Right lobe of liver (tissue), 6 donors: Measurements from ENCODE around the gene SPEM1. TPM values are rescaled to one million over a fixed set of nuclear protein-coding genes. Genes with fewer than 3 reads are reported as not detected.

Experiments
- ATAC-seq, 4 donors: fragments of 200-7000 bp; cut with Tn5 transposase; one replicate each; pipeline ENCODE4 v1.9.1; 2020; ENCODE audit warnings: mild to moderate bottlenecking in 4 of 4, moderate library complexity in 4 of 4
- DNase-seq, 3 donors: peaks; one replicate each; pipeline ENCODE4 v3.0.0-alpha.2; 2020
- H3K27ac ChIP-seq, 3 donors: fragments of 200-600 bp; one replicate each; pipeline ENCODE4 v1.8.0; 2022
- H3K27me3 ChIP-seq, 2 donors: fragments of 200-600 bp; one replicate each; pipeline ENCODE4 v1.8.0; 2022
- H3K36me3 ChIP-seq, 4 donors: fragments of 200-600 bp; sonication (generic) in 1 of 4; one replicate each; pipeline versions ENCODE4 v1.5.1 to v1.8.0; 2017 to 2022; ENCODE audit warnings: control low read depth in 1 of 4
- H3K4me1 ChIP-seq, 4 donors: fragments of 200-600 bp; sonication (generic) in 1 of 4; one replicate each; pipeline versions ENCODE4 v1.5.1 to v1.8.0; 2017 to 2022; ENCODE audit warnings: control low read depth in 1 of 4
- H3K4me3 ChIP-seq, 3 donors: fragments of 200-600 bp; one replicate each; pipeline ENCODE4 v1.8.0; 2022
- H3K9me3 ChIP-seq, 4 donors: fragments of 200-600 bp; sonication (generic) in 1 of 4; one replicate each; pipeline versions ENCODE4 v1.5.1 to v1.8.0; 2017 to 2022; ENCODE audit warnings: control low read depth in 1 of 4
- POLR2A ChIP-seq: fragments of 450-650 bp; IDR thresholded peaks from one replicate; pipeline ENCODE4 v1.6.1; 2017; ENCODE audit warnings: antibody characterized with exemption, mild to moderate bottlenecking
- WGBS: methylation state at CpG from one replicate; pipeline ENCODE4 v1.1.6; 2018; ENCODE audit warnings: low coverage, low lambda C conversion rate; ENCODE audit not compliant: insufficient coverage; ENCODE audit errors: missing lambda C conversion rate; 5-methylcytosine and 5-hydroxymethylcytosine counted together
- intact Hi-C, 2 donors: fragments of 100-400 bp; cut with DNase I; formaldehyde crosslinking; loops; one replicate each; pipeline versions ENCODE4 v1.11.2 to v1.14.1; 2022
- total RNA-seq, 6 experiments: library from RNA; depleted of rRNA in 2 of 6; stranded (reverse); fragments of >200 nt in 2 of 6; fragmentation: NEBNext Ultra II Directional in 3 of 6; extraction: Animal tissue kit (Norgen Biotek cat#: 25700) in 3 of 6; gene quantifications; one replicate each; pipeline versions ENCODE4 v1.1.0 to v1.2.4, GENCODE V29; 2016 to 2023
- TF ChIP-seq, protein P1 (sequence below), 4 donors: fragments of 200-600 bp in 3 of 4; fragments of 450-650 bp in 1 of 4; IDR thresholded peaks; one replicate each; pipeline versions ENCODE4 v1.5.1 to v1.8.0; 2016 to 2022; ENCODE audit warnings: antibody characterized with exemption in 4 of 4, mild to moderate bottlenecking in 2 of 4
- donor health status: DM: no; HTN: yes; CAD: no.
- donor health status: DM: no; HTN: no; CAD: no.
- donor health status: DM: no; HTN: no; CAD: no.
- donor health status: DM: no; HTN: yes; CAD: no.
- donor health status: DM: no; HTN: yes; CAD: no.

SPEM1 gene
- total RNA-seq, 6 experiments from 2014 or later: not detected

DNA sequence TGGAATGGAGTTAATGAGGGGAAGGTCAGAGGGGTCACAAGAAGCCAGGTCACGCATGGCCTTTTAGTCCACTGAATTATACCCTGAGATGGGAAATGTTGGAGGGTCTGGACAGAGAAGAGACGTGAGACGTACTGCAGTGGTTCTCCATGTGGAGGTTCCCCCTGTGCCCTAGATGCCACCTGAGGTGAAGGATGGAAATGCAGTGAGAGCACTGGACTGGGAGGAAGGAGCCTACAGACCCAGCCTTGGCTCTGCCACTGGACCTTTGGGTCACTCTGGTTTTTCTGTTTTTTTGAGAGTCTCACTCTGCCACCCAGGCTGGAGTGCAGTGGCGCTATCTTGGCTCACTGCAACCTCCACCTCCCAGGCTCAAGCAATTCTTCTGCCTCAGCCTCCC is 24.0 kb upstream of the SPEM1 start:
- H3K27me3 ChIP-seq: no peaks in the 10 kb centered on the region
- TF ChIP-seq POLR2A: no peak
- TF ChIP-seq, protein P1, sequence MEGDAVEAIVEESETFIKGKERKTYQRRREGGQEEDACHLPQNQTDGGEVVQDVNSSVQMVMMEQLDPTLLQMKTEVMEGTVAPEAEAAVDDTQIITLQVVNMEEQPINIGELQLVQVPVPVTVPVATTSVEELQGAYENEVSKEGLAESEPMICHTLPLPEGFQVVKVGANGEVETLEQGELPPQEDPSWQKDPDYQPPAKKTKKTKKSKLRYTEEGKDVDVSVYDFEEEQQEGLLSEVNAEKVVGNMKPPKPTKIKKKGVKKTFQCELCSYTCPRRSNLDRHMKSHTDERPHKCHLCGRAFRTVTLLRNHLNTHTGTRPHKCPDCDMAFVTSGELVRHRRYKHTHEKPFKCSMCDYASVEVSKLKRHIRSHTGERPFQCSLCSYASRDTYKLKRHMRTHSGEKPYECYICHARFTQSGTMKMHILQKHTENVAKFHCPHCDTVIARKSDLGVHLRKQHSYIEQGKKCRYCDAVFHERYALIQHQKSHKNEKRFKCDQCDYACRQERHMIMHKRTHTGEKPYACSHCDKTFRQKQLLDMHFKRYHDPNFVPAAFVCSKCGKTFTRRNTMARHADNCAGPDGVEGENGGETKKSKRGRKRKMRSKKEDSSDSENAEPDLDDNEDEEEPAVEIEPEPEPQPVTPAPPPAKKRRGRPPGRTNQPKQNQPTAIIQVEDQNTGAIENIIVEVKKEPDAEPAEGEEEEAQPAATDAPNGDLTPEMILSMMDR (IDR thresholded peaks at IDR 0.05): no peak
- peaks cover 0 to 6% (median 0%) of the 10 kb centered on the region in 4 donors for H3K4me1 ChIP-seq
- H3K27ac ChIP-seq: no peak overlapping the region
- WGBS: 100% methylated on average over 1 of the region's 4 CpGs
- H3K9me3 ChIP-seq: no peaks in the 10 kb centered on the region
- intact Hi-C loops: no loop called here
- no peak overlapping the region for H3K4me3 ChIP-seq
- DNase-seq: peak in 1 of 3 donors; percentile 14
- H3K36me3 ChIP-seq: no peaks in the 10 kb centered on the region
- ATAC-seq: no peak

DNA sequence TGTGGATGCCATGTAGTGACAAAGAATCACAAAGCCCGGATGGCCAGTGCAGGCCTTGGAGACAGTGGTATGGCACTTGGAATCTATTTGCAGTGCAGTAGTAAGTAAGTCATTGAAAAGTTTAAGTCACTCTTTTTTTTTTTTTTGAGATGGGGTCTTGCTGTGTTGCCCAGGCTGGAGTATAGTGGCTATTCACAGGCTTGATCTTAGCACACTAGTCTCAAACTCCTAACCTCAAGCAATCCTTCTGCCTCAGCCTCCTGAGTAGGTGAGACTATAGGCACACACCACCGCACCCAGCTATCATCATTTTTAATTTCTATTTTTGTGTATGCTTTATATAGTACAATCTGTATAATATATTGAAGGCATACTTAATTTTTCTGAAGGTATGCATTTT is 21.5 kb upstream of the SPEM1 start:
- WGBS: 74% methylated on average over 2 of the region's 2 CpGs
- no peak for ATAC-seq
- intact Hi-C loops: no loop called here

DNA sequence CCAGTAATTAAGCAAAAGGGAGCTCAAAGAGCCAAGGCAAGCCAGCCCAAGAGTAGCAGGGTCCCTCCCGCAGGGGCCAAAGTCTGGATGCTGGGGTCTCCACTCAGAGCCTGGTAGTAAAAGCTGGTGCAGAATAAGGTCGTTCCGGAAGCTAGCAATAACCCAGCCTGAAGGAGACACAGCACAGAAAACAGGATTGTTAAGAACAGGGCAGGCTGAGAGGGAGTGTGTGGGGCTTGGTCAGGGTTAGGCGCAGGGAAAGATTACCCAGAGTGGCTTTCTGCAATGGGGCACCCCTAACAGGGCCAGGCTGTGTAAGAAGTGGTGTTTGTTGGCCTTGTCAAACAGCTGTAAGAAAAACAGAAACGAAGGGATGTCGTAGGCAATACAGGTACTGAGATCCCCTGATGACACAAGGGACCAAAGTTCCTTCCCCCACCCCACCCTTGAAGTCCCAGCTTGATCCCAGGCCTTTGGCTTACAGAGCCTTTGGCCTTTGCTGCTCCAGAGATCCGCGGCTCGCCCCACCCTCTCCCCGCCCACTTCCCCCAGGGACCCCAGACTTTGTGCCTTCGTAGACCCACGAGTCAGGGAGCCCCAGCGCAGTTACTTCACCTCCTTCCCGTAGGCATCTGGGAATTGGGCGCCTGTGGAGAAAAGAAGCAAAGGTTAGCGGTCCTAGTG is 16.9 kb upstream of the SPEM1 start:
- peak overlapping the region; percentile 63 to 81 (median 74) for H3K4me3 ChIP-seq
- WGBS: 15% methylated on average over 10 of the region's 16 CpGs
- TF ChIP-seq POLR2A: no peak
- TF ChIP-seq, protein P1 (IDR thresholded peaks at IDR 0.05): no peak
- no peaks in the 10 kb centered on the region for H3K27me3 ChIP-seq
- DNase-seq: peak; percentile 59 to 83 (median 80)
- no peaks in the 10 kb centered on the region for H3K36me3 ChIP-seq
- peak; percentile 33 to 48 (median 38) for ATAC-seq
- peaks cover 0 to 10% (median 3%) of the 10 kb centered on the region in 4 donors for H3K4me1 ChIP-seq
- intact Hi-C loops: no loop called here
- no peaks in the 10 kb centered on the region for H3K9me3 ChIP-seq
- H3K27ac ChIP-seq: peak overlapping the region; percentile 86 to 87 (median 87)

More for the DNA sequence above, 21.5 kb upstream of the SPEM1 start:
- Histone ChIP-seq H3K9me3 (no peaks in the 10 kb centered on the region), H3K27ac (no peak overlapping the region), H3K27me3 (no peaks in the 10 kb centered on the region), H3K36me3 (no peaks in the 10 kb centered on the region), H3K4me3 (no peak overlapping the region), H3K4me1 (peaks cover 0 to 16% (median 3%) of the 10 kb centered on the region in 4 donors)
- no peak for DNase-seq
- TF ChIP-seq, protein P1 (IDR thresholded peaks at IDR 0.05): no peak
- TF ChIP-seq POLR2A: no peak

DNA sequence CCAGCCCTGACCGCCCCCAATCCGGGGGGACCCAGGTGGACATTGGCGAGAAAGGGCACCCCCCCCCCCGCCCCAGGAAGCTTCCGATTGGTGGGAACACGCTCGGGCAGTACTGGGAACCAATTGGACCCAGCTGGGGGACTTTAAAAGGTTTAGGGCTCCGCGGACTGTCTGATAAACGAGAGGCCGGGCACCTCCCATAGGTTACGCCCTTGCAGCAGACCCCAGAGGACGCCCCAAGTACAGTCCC is 16.5 kb upstream of the SPEM1 start:
- peak overlapping the region; percentile 86 to 87 (median 87) for H3K27ac ChIP-seq
- no peaks in the 10 kb centered on the region for H3K36me3 ChIP-seq
- peak overlapping the region; percentile 63 to 81 (median 74) for H3K4me3 ChIP-seq
- WGBS: 2% methylated on average over 13 of the region's 13 CpGs
- TF ChIP-seq, protein P1 (IDR thresholded peaks at IDR 0.05): no peak
- TF ChIP-seq POLR2A: no peak
- H3K27me3 ChIP-seq: no peaks in the 10 kb centered on the region
- H3K9me3 ChIP-seq: no peaks in the 10 kb centered on the region
- peak; percentile 47 to 65 (median 60) for ATAC-seq
- DNase-seq: no peak
- H3K4me1 ChIP-seq: peaks cover 0 to 10% (median 3%) of the 10 kb centered on the region in 4 donors
- intact Hi-C loops: no loop called here
